Measurements from ENCODE around the gene PTPRQ. TPM values are rescaled to one million over a fixed set of nuclear protein-coding genes. Genes with fewer than 3 reads are reported as not detected.

PTPRQ gene
- total and polyA plus RNA-seq, 11 donors: 0.05 to 4.2 (median 0.20) TPM; not detected in 2

DNA sequence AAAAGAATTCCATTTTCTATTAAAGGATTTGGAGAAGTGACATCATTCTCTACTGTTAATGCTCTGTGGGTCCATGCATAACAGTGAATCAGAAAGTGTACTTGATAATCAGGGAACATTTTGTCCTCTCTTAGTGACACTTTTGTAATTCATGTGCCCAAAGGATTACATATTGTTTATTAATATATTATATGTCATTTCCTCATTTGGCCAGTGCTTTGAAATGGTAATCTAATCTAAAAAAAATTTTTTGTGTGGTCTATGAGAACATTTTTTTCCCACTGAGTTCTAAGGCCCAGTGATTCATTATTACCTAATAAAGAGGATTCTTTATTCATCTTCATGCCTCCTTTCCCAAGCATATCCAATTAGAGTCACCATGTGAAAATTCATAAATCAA lies 183.7 kb downstream of the PTPRQ start:
- ATAC-seq: peak; percentile 83 to 94 (median 87)
- no peak for DNase-seq
- H3K36me3 ChIP-seq: no peaks in the 10 kb centered on the region
- H3K27ac ChIP-seq: peak overlapping the region in 4 of 12 donors; percentile 12 to 24 (median 20)
- H3K4me1 ChIP-seq: peaks cover 0 to 9% (median 0%) of the 10 kb centered on the region in 12 donors
- intact Hi-C loops (cut with DNase I): no loop called here
- no peak overlapping the region for H3K4me3 ChIP-seq
- H3K27me3 ChIP-seq: no peaks in the 10 kb centered on the region
- no peak for TF ChIP-seq POLR2A (IDR thresholded peaks at IDR 0.05)
- TF ChIP-seq CTCF (IDR thresholded peaks at IDR 0.05): no peak
- no peaks in the 10 kb centered on the region for H3K9me3 ChIP-seq

DNA sequence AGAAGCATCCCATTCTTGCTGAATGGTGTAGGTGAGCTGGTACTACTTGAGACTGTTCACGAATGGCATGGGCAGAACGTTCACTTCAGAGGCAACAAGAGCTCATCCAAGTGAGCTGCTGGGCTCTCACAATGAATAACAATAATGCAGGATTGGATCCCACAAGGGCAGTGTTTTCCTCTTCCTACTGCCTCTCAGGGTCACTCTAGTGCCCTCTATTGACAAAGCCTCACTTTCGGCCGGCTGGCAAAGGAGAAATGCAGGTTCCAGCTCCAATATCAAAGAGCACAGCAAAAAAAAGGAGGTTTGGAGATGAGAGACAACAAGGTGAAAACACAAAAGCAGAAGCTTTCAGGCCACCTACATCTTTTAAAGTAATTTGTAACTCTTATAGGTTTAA lies 188.8 kb downstream of the PTPRQ start:
- Histone ChIP-seq H3K27me3 (no peaks in the 10 kb centered on the region), H3K9me3 (no peaks in the 10 kb centered on the region), H3K27ac (no peak overlapping the region), H3K36me3 (no peaks in the 10 kb centered on the region), H3K4me3 (no peak overlapping the region), H3K4me1 (peaks cover 0 to 4% (median 0%) of the 10 kb centered on the region in 12 donors)
- ATAC-seq: no peak
- 38 to 47% (median 45%) methylated on average over 4 of the region's 4 CpGs for WGBS, 4 donors
- intact Hi-C loops (cut with DNase I): no loop called here
- no peak for DNase-seq
- no peak for TF ChIP-seq POLR2A (IDR thresholded peaks at IDR 0.05)
- peak in 1 of 12 donors; percentile 12 for TF ChIP-seq CTCF (IDR thresholded peaks at IDR 0.05)

GRCh38 chr12:80634903-80635302 lies 190.9 kb downstream of the PTPRQ start:
- Histone ChIP-seq H3K4me1 (no peaks in the 10 kb centered on the region), H3K9me3 (no peaks in the 10 kb centered on the region), H3K27ac (no peak overlapping the region), H3K36me3 (no peaks in the 10 kb centered on the region), H3K27me3 (no peaks in the 10 kb centered on the region), H3K4me3 (no peak overlapping the region)
- intact Hi-C loops (cut with DNase I): no loop called here
- 66 to 81% (median 74%) methylated on average over 6 of the region's 6 CpGs for WGBS, 4 donors
- ATAC-seq (no peak), DNase-seq (no peak)
- TF ChIP-seq CTCF (IDR thresholded peaks at IDR 0.05) (no peak), POLR2A (IDR thresholded peaks at IDR 0.05) (no peak)

DNA sequence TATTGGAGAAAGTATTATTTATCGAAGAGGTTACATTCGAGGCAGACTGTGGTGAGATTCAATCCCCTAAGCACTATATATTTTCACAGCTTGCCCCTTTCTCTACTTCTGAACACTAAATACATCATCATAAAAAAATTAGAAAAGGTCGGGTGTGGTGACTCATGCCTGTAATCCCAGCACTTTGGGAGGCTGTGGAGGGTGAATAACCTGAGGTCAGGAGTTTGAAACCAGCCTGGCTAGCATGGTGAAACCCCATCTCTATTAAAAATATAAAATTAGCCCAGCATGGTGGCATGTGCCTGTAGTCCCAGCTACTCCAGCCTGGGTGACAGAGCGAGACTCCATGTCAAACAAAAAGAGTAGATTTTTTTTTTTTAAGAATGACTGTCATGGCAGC lies 192.8 kb downstream of the PTPRQ start:
- Histone ChIP-seq H3K4me1 (no peaks in the 10 kb centered on the region), H3K4me3 (no peak overlapping the region), H3K9me3 (no peaks in the 10 kb centered on the region), H3K36me3 (no peaks in the 10 kb centered on the region), H3K27me3 (no peaks in the 10 kb centered on the region), H3K27ac (no peak overlapping the region)
- intact Hi-C loops (cut with DNase I): no loop called here
- TF ChIP-seq CTCF (IDR thresholded peaks at IDR 0.05) (no peak), POLR2A (IDR thresholded peaks at IDR 0.05) (no peak)
- 83 to 89% (median 87%) methylated on average over 4 of the region's 4 CpGs for WGBS, 4 donors
- DNase-seq: no peak
- no peak for ATAC-seq
